CD14-positive monocyte (primary cell): ENCODE data around the gene ATG7. TPM values are rescaled to one million over a fixed set of nuclear protein-coding genes. Genes with fewer than 3 reads are reported as not detected.
A peak's percentile ranks its signal among the peaks of the same experiment; 100 is the strongest.

Source experiments
- DNase-seq, 3 donors: peaks; one replicate each; pipeline ENCODE4 v3.0.0-alpha.2; 2011 to 2022
- H2AFZ ChIP-seq: 2 replicates; pipeline ENCODE4 v1.6.0; 2012; ENCODE audit warnings: mild to moderate bottlenecking, low read depth, low read length, inconsistent platforms; ENCODE audit not compliant: insufficient read depth, poor library complexity, severe bottlenecking
- H3K27ac ChIP-seq, 2 donors: 1 replicate in 1 of 2; 2 replicates in 1 of 2; pipeline ENCODE4 v1.5.1; 2012 to 2013; ENCODE audit warnings: low read length in 2 of 2, control low read depth in 1 of 2, inconsistent platforms in 1 of 2, low read depth in 1 of 2, mild to moderate bottlenecking in 1 of 2
- H3K27me3 ChIP-seq, 2 donors: one replicate each; pipeline versions ENCODE4 v1.6.0 to v1.6.1; 2011 to 2013; ENCODE audit warnings: low read length in 2 of 2; ENCODE audit not compliant: control insufficient read depth in 2 of 2, insufficient read depth in 2 of 2
- H3K36me3 ChIP-seq, 2 donors: replicated peaks in 1 of 2; 1 replicate in 1 of 2; 2 replicates in 1 of 2; pipeline versions ENCODE4 v1.5.1 to v1.6.1; 2012 to 2013; ENCODE audit warnings: low read length in 2 of 2, control low read depth in 1 of 2, inconsistent platforms in 1 of 2, mild to moderate bottlenecking in 1 of 2; ENCODE audit not compliant: insufficient read depth in 2 of 2, control insufficient read depth in 1 of 2
- H3K4me1 ChIP-seq, 2 donors: 1 replicate in 1 of 2; 2 replicates in 1 of 2; pipeline versions ENCODE4 v1.5.1 to v1.6.1; 2012 to 2013; ENCODE audit warnings: low read length in 2 of 2, control low read depth in 1 of 2, inconsistent platforms in 1 of 2, mild to moderate bottlenecking in 1 of 2, moderate library complexity in 1 of 2; ENCODE audit not compliant: insufficient read depth in 2 of 2, control insufficient read depth in 1 of 2
- H3K4me2 ChIP-seq: replicated peaks from 2 replicates; pipeline ENCODE3; 2012; ENCODE audit warnings: low read length, moderate library complexity, mild to moderate bottlenecking; ENCODE audit not compliant: poor library complexity, severe bottlenecking; ENCODE audit errors: extremely low read depth
- H3K4me3 ChIP-seq, 3 experiments: fragments of 200-600 bp in 1 of 3; sonication (generic) in 1 of 3; replicated peaks in 1 of 3; 1 replicate in 2 of 3; 2 replicates in 1 of 3; pipeline ENCODE4 v1.5.1; 2011 to 2013; ENCODE audit warnings: low read length in 3 of 3, mild to moderate bottlenecking in 3 of 3, control low read depth in 2 of 3, low read depth in 2 of 3, inconsistent platforms in 1 of 3, moderate library complexity in 1 of 3
- H3K79me2 ChIP-seq: 2 replicates; pipeline ENCODE4 v1.6.0; 2012; ENCODE audit warnings: mild to moderate bottlenecking, control low read depth, inconsistent platforms, low read length, moderate library complexity; ENCODE audit not compliant: insufficient read depth
- H3K9ac ChIP-seq: 2 replicates; pipeline ENCODE4 v1.6.0; 2017; ENCODE audit warnings: low read length, mild to moderate bottlenecking; ENCODE audit not compliant: insufficient read depth, poor library complexity, severe bottlenecking
- H3K9me3 ChIP-seq, 2 donors: replicated peaks in 1 of 2; 1 replicate in 1 of 2; 2 replicates in 1 of 2; pipeline versions ENCODE4 v1.5.1 to v1.6.1; 2012 to 2013; ENCODE audit warnings: low read length in 2 of 2, control low read depth in 1 of 2; ENCODE audit not compliant: control insufficient read depth in 1 of 2, insufficient read depth in 1 of 2
- H4K20me1 ChIP-seq: 2 replicates; pipeline ENCODE4 v1.6.0; 2012; ENCODE audit warnings: mild to moderate bottlenecking, low read length, control low read depth, moderate library complexity; ENCODE audit not compliant: insufficient read depth
- H3K27ac Mint-ChIP-seq, 7 donors: one replicate each; pipeline ENCODE4 v1.8.0; 2020; ENCODE audit warnings: mild to moderate bottlenecking in 7 of 7, mixed read lengths in 7 of 7, moderate library complexity in 6 of 7, inconsistent platforms in 2 of 7
- H3K27me3 Mint-ChIP-seq, 3 donors: one replicate each; pipeline ENCODE4 v1.8.0; 2021 to 2022; ENCODE audit warnings: low read depth in 3 of 3, mild to moderate bottlenecking in 3 of 3, mixed read lengths in 3 of 3, moderate library complexity in 3 of 3, inconsistent platforms in 1 of 3
- H3K36me3 Mint-ChIP-seq, 2 donors: one replicate each; pipeline ENCODE4 v1.8.0; 2020; ENCODE audit warnings: mixed read lengths in 2 of 2, inconsistent platforms in 1 of 2, mild to moderate bottlenecking in 1 of 2
- H3K4me1 Mint-ChIP-seq: one replicate; pipeline ENCODE4 v1.8.0; 2020; ENCODE audit warnings: mild to moderate bottlenecking, mixed read lengths
- H3K4me3 Mint-ChIP-seq, 2 donors: one replicate each; pipeline ENCODE4 v1.8.0; 2020; ENCODE audit warnings: mild to moderate bottlenecking in 2 of 2, mixed read lengths in 2 of 2, moderate library complexity in 1 of 2
- H3K9me3 Mint-ChIP-seq, 7 donors: one replicate each; pipeline ENCODE4 v1.8.0; 2020 to 2022; ENCODE audit warnings: mixed read lengths in 7 of 7, mild to moderate bottlenecking in 6 of 7, moderate library complexity in 6 of 7, inconsistent platforms in 2 of 7
- CTCF ChIP-seq: fragments of 200-600 bp; IDR thresholded peaks from one replicate; pipeline ENCODE4 v1.8.0; 2022; ENCODE audit warnings: antibody characterized with exemption, mild to moderate bottlenecking
- WGBS: methylation state at CpG from one replicate; pipeline ENCODE4 v1.1.5; 2013; ENCODE audit warnings: missing lambda C conversion rate; ENCODE audit not compliant: insufficient coverage; 5-methylcytosine and 5-hydroxymethylcytosine counted together
- intact Hi-C, 2 donors: fragments of 100-400 bp; cut with micrococcal nuclease; formaldehyde crosslinking; loops; one replicate each; pipeline versions ENCODE4 v1.15.0 to v1.15.1; 2023
- polyA plus RNA-seq, 3 donors: library from polyadenylated mRNA; depleted of rRNA in 1 of 3; unstranded in 2 of 3; stranded (reverse) in 1 of 3; fragments of 300-500 nt in 2 of 3; fragments of >200 nt in 1 of 3; fragmentation: Illumina TruSeq in 2 of 3; gene quantifications; 1 replicate in 2 of 3; 2 replicates in 1 of 3; pipeline ENCODE4 v1.2.3, GENCODE V29; 2012 to 2021

Gene ATG7
- polyA plus RNA-seq, 3 donors = 57.4 to 101 (median 89.7) TPM

GRCh38 chr3:11457135-11457534, 184.9 kb downstream of the ATG7 start:
- Histone ChIP-seq H4K20me1 (peaks cover 98% of the 10 kb centered on the region), H3K9ac (no peak overlapping the region), H3K27me3 (no peaks in the 10 kb centered on the region), H3K4me1 (peaks cover 42 to 43% of the 10 kb centered on the region in 2 donors), H3K9me3 (no peaks in the 10 kb centered on the region), H3K27ac (peak overlapping the region in 1 of 2 donors; percentile 78), H3K4me3 (no peak overlapping the region), H3K36me3 (peaks cover 8 to 52% of the 10 kb centered on the region in 2 donors), H3K4me2 (no peak overlapping the region), H3K79me2 (peaks cover 63% of the 10 kb centered on the region), H2AFZ (no peak overlapping the region)
- no peak for TF ChIP-seq CTCF
- H3K36me3 Mint-ChIP-seq = peaks cover 32 to 52% of the 10 kb centered on the region in 2 donors
- 8% methylated on average over 3 of the region's 4 CpGs for WGBS
- intact Hi-C loops = no loop called here
- peaks cover 55% of the 10 kb centered on the region for H3K4me1 Mint-ChIP-seq
- H3K27me3 Mint-ChIP-seq = peaks cover 0 to 2% (median 0%) of the 10 kb centered on the region in 3 donors
- H3K27ac Mint-ChIP-seq = peak overlapping the region in 6 of 7 donors; percentile 70 to 91 (median 80)
- H3K4me3 Mint-ChIP-seq = no peak overlapping the region
- peaks cover 0 to 4% (median 0%) of the 10 kb centered on the region in 7 donors for H3K9me3 Mint-ChIP-seq
- DNase-seq = peak in 2 of 3 donors; percentile 10 to 21

DNA sequence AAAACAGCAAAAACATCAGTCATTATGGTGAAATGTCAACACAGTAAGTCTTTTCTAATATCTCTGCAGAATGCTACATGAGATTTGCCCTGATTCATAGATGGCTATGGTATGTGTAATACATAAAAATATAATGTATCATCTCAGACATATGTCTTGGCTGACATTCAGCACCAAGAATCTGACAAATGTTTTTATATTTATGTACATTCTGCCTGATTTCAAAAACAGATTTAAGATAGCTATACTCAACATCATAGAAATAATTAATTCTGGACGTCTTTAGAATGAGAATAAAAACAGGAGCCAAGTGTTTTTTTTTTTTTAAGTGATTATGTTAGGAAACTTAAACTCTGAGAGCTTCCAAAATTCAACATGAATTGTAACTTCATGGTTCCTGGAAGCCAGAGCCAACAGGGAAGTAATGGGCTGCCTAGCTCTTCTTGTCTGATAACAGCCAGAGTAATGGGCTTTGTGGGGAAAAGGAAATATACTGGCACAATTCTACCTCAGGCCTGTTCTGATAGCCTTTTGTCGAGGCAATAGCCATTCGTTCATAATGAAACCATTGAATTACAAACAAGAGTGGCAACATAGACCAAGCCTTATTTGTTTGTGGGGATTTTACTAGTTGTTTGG, 187.1 kb downstream of the ATG7 start:
- Histone ChIP-seq H3K9me3 (no peaks in the 10 kb centered on the region), H3K4me2 (no peak overlapping the region), H3K9ac (no peak overlapping the region), H4K20me1 (peaks cover 94% of the 10 kb centered on the region), H3K36me3 (peaks cover 8 to 62% of the 10 kb centered on the region in 2 donors), H2AFZ (no peak overlapping the region), H3K4me1 (peaks cover 33 to 34% of the 10 kb centered on the region in 2 donors), H3K27me3 (no peaks in the 10 kb centered on the region), H3K79me2 (peaks cover 47% of the 10 kb centered on the region), H3K4me3 (no peak overlapping the region), H3K27ac (no peak overlapping the region)
- Mint-ChIP-seq H3K27ac (peak overlapping the region in 4 of 7 donors; percentile 7 to 92 (median 84)), H3K4me1 (peaks cover 35% of the 10 kb centered on the region), H3K4me3 (no peak overlapping the region), H3K36me3 (peaks cover 38 to 53% of the 10 kb centered on the region in 2 donors), H3K9me3 (peaks cover 0 to under 1% (median 0%) of the 10 kb centered on the region in 7 donors), H3K27me3 (peaks cover 0 to 2% (median 0%) of the 10 kb centered on the region in 3 donors)
- DNase-seq = no peak
- intact Hi-C loops = no loop called here
- no CpG with 5 or more reads among the region's 3 CpGs for WGBS
- no peak for TF ChIP-seq CTCF
